RCC 7860 (cell line): ENCODE results near the gene FBXW11.
"Not testable (repeated sequence)": the region's sequence is repeated elsewhere in the genome, so short reads cannot be mapped to it uniquely, and the experiment has no call there.

Experiments
- DNase-seq: peaks from one replicate; pipeline ENCODE4 v3.0.0-alpha.2; 2015; ENCODE audit warnings: low spot score
- FAIRE-seq: peaks from 2 replicates; lab custom pipeline; 2012; peaks lifted over from hg19 to GRCh38; lab: Jason Lieb, UNC

The FBXW11 gene

GRCh38 chr5:171920765-171921391, 85.6 kb downstream of the FBXW11 start:
- FAIRE-seq (no peak), DNase-seq (no peak)

- not testable (repeated sequence) for FAIRE-seq, DNase-seq
Observed at GRCh38 chr5:171915700-171916099, 90.7 kb downstream of the FBXW11 start.

- DNase-seq (no peak), FAIRE-seq (no peak)
Observed at GRCh38 chr5:171914726-171915338, 91.6 kb downstream of the FBXW11 start.

- no peak for DNase-seq
- no peak for FAIRE-seq
Observed at GRCh38 chr5:171913987-171914273, 92.5 kb downstream of the FBXW11 start.

GRCh38 chr5:171911152-171911551, 95.3 kb downstream of the FBXW11 start:
- no peak for DNase-seq

GRCh38 chr5:171908638-171909037, 97.8 kb downstream of the FBXW11 start:
- no peak for FAIRE-seq
- DNase-seq: no peak

More at GRCh38 chr5:171911152-171911551, 95.3 kb downstream of the FBXW11 start:
- FAIRE-seq: no peak

GRCh38 chr5:171907725-171908343, 98.6 kb downstream of the FBXW11 start:
- peak; percentile 50 for DNase-seq
- peak; percentile 80 for FAIRE-seq

GRCh38 chr5:171906703-171907590, 99.5 kb downstream of the FBXW11 start:
- DNase-seq (no peak), FAIRE-seq (no peak)

- no peak for FAIRE-seq
- DNase-seq: no peak
Observed at GRCh38 chr5:171906066-171906570, 100.3 kb downstream of the FBXW11 start.

GRCh38 chr5:171904886-171905285, 101.6 kb downstream of the FBXW11 start:
- no peak for DNase-seq

GRCh38 chr5:171901764-171902163, 104.7 kb downstream of the FBXW11 start:
- DNase-seq (no peak), FAIRE-seq (no peak)

More at GRCh38 chr5:171904886-171905285, 101.6 kb downstream of the FBXW11 start:
- no peak for FAIRE-seq

- DNase-seq: no peak
Observed at GRCh38 chr5:171899792-171900191, 106.6 kb downstream of the FBXW11 start.

GRCh38 chr5:171898879-171899278, 107.6 kb downstream of the FBXW11 start:
- DNase-seq (no peak), FAIRE-seq (no peak)

More at GRCh38 chr5:171899792-171900191, 106.6 kb downstream of the FBXW11 start:
- no peak for FAIRE-seq

GRCh38 chr5:171898386-171898785, 108.1 kb downstream of the FBXW11 start:
- DNase-seq: no peak
- no peak for FAIRE-seq

- DNase-seq (no peak), FAIRE-seq (no peak)
Observed at GRCh38 chr5:171897231-171897630, 109.2 kb downstream of the FBXW11 start.

GRCh38 chr5:171895081-171895480, 111.4 kb downstream of the FBXW11 start:
- DNase-seq: no peak
- no peak for FAIRE-seq

- DNase-seq (no peak), FAIRE-seq (no peak)
Observed at GRCh38 chr5:171893290-171893886, 113.0 kb downstream of the FBXW11 start.

GRCh38 chr5:171891595-171891994, 114.8 kb downstream of the FBXW11 start:
- FAIRE-seq: no peak
- DNase-seq: no peak

- no peak for DNase-seq
- no peak for FAIRE-seq
Observed at GRCh38 chr5:171891150-171891549, 115.3 kb downstream of the FBXW11 start.

- FAIRE-seq (no peak), DNase-seq (no peak)
Observed at GRCh38 chr5:171888051-171888481, 118.4 kb downstream of the FBXW11 start.

GRCh38 chr5:171886037-171886436, 120.4 kb downstream of the FBXW11 start:
- not testable (repeated sequence) for FAIRE-seq, DNase-seq
